ENCODE results near the gene ANKRD16.

DNA sequence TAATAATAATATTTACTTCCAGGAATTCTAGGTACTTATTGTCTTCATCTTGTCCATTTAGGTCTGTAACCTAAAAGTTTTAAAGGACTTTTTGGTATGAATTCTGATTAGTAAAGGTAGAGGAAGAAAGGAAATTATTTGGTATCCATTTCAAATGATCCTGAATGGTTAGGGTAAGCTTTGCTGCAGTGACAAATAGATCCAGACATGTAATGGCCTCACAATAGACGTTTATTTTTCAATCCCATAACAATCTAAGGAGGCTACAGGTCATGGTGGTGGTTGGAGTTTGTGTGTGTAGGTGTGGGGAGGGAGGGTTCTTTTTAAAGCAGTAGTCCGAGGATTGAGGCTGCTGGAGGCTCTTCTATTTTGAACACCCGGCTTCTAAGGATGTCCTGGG, 5.7 kb upstream of the ANKRD16 start:
- TF ChIP-seq, protein P1, sequence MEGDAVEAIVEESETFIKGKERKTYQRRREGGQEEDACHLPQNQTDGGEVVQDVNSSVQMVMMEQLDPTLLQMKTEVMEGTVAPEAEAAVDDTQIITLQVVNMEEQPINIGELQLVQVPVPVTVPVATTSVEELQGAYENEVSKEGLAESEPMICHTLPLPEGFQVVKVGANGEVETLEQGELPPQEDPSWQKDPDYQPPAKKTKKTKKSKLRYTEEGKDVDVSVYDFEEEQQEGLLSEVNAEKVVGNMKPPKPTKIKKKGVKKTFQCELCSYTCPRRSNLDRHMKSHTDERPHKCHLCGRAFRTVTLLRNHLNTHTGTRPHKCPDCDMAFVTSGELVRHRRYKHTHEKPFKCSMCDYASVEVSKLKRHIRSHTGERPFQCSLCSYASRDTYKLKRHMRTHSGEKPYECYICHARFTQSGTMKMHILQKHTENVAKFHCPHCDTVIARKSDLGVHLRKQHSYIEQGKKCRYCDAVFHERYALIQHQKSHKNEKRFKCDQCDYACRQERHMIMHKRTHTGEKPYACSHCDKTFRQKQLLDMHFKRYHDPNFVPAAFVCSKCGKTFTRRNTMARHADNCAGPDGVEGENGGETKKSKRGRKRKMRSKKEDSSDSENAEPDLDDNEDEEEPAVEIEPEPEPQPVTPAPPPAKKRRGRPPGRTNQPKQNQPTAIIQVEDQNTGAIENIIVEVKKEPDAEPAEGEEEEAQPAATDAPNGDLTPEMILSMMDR (IDR thresholded peaks at IDR 0.05), result no peak
- no peak for TF ChIP-seq POLR2A (IDR thresholded peaks at IDR 0.05)
